Central memory CD8-positive, alpha-beta T cell (primary cell): ENCODE data around the gene TRPV4.

ENCODE experiments used
- ATAC-seq: fragments of 150-1000 bp; cut with Tn5 transposase; replicated peaks from 2 replicates; pipeline ENCODE4 v1.10.0; 2022; ENCODE audit warnings: mild to moderate bottlenecking, moderate FRiP score, moderate number of reproducible peaks; ENCODE audit not compliant: poor library complexity, severe bottlenecking; ENCODE audit errors: extremely low read depth
- DNase-seq, 2 donors: peaks; one replicate each; pipeline ENCODE4 v3.0.0; 2021; ENCODE audit warnings: low spot score in 2 of 2
- H3K27ac Mint-ChIP-seq: one replicate; pipeline ENCODE4 v1.8.0; 2022; ENCODE audit warnings: low read depth, mild to moderate bottlenecking, moderate library complexity, mixed read lengths
- H3K27me3 Mint-ChIP-seq: one replicate; pipeline ENCODE4 v1.8.0; 2022; ENCODE audit warnings: mixed read lengths
- H3K36me3 Mint-ChIP-seq: one replicate; pipeline ENCODE4 v1.8.0; 2022; ENCODE audit warnings: mild to moderate bottlenecking, moderate library complexity, mixed read lengths; ENCODE audit not compliant: insufficient read depth
- H3K4me1 Mint-ChIP-seq: one replicate; pipeline ENCODE4 v1.8.0; 2022; ENCODE audit warnings: mixed read lengths
- H3K4me3 Mint-ChIP-seq: one replicate; pipeline ENCODE4 v1.8.0; 2022; ENCODE audit warnings: mild to moderate bottlenecking, moderate library complexity, mixed read lengths
- H3K9me3 Mint-ChIP-seq: one replicate; pipeline ENCODE4 v1.8.0; 2022; ENCODE audit warnings: mixed read lengths

TRPV4 gene

DNA sequence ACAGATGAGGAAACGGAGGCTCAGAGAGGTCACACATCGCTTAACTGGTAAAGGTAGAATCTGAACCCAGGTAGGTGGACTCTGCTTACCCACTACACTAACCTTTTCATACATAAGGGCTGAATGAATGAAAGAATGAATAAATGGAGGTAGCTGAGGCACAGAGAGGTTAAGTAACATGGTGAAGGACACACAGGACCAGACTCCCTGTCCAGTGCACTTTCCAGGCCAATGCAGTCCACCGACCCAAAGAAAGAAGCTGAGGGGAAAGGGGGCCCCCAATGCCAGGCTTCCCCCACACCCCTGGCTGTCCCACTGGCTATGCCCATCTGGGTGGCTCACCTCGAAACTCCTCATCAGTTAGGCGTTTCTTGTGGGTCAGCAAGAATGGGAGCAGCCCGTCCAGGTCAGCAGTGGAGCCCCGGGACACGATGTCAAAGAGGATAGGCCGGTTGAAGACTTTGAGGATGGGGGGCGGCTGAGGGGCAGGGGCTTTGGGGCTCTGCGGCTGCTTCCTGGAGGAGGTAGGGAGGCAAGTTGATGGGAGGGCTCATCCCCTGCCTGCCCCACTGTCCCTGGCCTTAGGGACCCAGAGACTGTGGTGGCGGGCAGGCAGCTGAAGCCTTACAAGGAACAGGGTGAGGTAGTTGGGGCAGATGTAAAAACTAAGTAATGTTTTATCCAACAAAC is 25.1 kb downstream of the TRPV4 start:
- H3K27ac Mint-ChIP-seq: no peak overlapping the region
- no peak overlapping the region for H3K4me3 Mint-ChIP-seq
- peaks cover 3% of the 10 kb centered on the region for H3K36me3 Mint-ChIP-seq
- H3K27me3 Mint-ChIP-seq: no peaks in the 10 kb centered on the region
- H3K9me3 Mint-ChIP-seq: no peaks in the 10 kb centered on the region
- no peak for ATAC-seq
- no peaks in the 10 kb centered on the region for H3K4me1 Mint-ChIP-seq
- no peak for DNase-seq

DNA sequence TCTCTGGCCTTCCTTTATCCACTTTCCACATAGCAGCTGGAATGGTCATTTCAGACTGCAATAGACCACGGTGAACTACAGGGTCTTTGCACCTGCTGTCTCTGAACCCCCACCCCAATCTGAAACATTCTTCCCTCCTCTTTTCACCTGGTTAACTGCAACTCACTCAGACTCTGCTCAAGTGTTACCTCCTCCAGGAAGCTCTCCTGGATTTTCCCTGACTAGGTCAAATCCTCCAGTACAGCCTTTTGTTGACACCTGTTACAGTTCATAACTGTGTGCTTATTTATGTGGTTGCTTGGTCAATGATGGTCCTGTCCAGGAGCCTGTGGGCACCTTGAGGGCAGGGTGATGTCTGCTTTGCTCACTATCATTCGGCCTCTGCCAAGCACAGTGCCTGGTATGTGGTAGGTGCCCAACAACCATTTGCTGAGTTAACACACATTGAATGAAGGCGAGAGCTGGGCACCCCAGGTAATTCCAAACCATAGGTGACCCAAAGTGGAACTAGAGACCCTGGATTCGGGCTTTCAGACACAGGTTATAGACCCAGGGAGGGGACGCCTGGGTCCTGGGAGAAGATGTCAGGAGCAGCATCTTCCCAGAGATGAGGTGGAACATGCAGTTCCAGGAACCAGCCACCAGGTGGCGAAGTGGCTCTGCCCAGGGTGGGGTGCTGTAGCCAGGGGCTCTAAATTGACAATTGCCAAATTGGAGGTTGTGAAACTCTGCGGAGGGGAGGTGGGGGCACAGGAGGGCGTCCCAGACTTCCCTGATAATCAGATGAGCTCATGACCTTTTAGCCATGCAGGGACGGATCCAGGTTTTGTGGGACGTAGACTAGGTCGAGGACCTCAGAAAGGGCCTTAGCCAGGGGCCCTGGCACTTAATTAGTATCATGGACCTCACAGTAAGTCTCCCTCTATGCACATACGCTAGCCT is 28.1 kb downstream of the TRPV4 start:
- ATAC-seq (peak; percentile 52), DNase-seq (peak; percentile 50 to 55)
- H3K27ac Mint-ChIP-seq: no peak overlapping the region
- peaks cover 3% of the 10 kb centered on the region for H3K36me3 Mint-ChIP-seq
- no peaks in the 10 kb centered on the region for H3K4me1 Mint-ChIP-seq
- no peaks in the 10 kb centered on the region for H3K27me3 Mint-ChIP-seq
- H3K9me3 Mint-ChIP-seq: no peaks in the 10 kb centered on the region
- no peak overlapping the region for H3K4me3 Mint-ChIP-seq

DNA sequence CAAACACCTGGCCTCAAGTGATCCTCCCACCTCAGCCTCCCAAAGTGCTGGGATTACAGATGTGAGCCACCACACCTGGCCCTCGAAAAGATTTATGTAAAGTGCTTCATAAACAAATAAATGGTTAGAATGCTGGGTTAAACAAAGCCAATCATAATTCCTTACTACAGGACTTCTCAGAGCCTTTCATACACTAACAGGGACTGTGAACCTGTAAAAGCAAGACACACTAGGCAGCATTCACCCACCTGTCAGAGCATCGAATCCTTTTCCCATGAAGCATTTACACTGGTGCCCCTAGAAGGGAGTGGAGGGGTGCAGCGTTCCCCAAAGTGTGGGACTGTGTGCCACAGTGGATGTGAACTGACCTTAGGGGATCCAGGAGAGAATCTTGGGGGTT is 29.5 kb downstream of the TRPV4 start:
- no peak for ATAC-seq
- DNase-seq: no peak
- Mint-ChIP-seq H3K4me3 (no peak overlapping the region), H3K36me3 (peaks cover 3% of the 10 kb centered on the region), H3K27me3 (no peaks in the 10 kb centered on the region), H3K4me1 (no peaks in the 10 kb centered on the region), H3K9me3 (no peaks in the 10 kb centered on the region), H3K27ac (no peak overlapping the region)

DNA sequence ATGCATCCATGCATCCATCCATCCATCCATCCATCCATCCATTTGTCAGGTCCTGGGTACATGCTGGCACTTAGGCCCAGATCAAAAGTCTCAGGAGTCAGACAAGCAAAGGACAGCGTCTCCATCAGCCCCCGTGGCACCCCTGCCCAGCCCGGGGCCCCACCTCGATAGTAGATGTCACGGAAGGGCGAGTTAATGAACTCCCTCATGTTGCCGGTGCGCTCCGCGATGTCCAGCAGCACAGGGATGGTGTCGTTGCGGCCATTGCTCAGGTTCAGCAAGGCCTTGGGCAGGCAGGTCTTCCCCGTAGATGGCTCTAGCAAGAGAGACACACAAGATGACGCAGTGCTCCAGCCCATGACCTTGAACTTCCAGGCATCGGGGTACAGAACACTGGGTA is 30.4 kb downstream of the TRPV4 start:
- Mint-ChIP-seq H3K36me3 (peaks cover 5% of the 10 kb centered on the region), H3K9me3 (no peaks in the 10 kb centered on the region), H3K4me1 (no peaks in the 10 kb centered on the region), H3K27ac (no peak overlapping the region), H3K4me3 (no peak overlapping the region), H3K27me3 (peaks cover 6% of the 10 kb centered on the region)
- no peak for DNase-seq
- no peak for ATAC-seq

DNA sequence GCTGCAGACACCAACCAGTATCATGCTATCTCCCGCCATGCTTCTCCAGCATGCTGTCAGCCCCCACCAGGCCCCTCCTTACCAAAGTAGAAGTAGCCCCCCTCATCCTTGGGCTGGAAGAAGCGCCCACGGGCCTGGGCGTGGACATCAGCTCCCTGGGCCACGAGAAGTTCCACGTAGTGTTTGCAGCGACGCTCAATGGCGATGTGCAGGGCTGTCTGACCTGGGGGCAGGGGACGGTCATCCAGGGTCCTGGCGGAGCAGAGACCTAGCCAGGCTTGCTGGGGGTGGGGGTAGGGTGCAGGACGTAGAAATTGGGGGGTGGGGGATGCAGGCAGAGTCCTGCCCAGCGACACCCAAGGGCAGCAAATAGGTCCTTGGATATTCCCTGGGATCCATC is 32.7 kb downstream of the TRPV4 start:
- ATAC-seq: no peak
- Mint-ChIP-seq H3K36me3 (peaks cover 2% of the 10 kb centered on the region), H3K9me3 (no peaks in the 10 kb centered on the region), H3K27ac (no peak overlapping the region), H3K4me1 (no peaks in the 10 kb centered on the region), H3K4me3 (no peak overlapping the region), H3K27me3 (peaks cover 19% of the 10 kb centered on the region)
- DNase-seq: no peak

DNA sequence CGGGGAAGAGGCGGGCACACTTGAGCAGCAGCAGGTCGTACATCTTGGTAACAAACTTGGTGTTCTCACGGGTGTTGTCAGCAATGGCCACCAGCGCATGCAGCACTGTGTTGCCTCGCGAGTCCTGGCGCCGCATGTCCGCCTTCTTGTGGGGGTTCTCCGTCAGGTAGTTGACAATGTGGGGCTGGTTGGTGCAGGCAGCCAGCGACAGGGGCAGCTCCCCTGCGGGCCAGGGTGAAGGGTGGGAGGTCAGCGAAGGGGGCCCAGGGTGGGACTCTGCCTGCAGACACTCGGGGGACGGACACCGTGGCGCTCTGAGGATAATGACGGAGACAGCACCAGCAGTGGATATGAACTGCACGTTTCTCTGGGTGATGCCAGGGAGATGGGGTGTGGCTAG is 34.5 kb downstream of the TRPV4 start:
- peaks cover 25% of the 10 kb centered on the region for H3K27me3 Mint-ChIP-seq
- ATAC-seq (no peak), DNase-seq (no peak)
- no peaks in the 10 kb centered on the region for H3K4me1 Mint-ChIP-seq
- H3K27ac Mint-ChIP-seq: no peak overlapping the region
- H3K4me3 Mint-ChIP-seq: no peak overlapping the region
- no peaks in the 10 kb centered on the region for H3K9me3 Mint-ChIP-seq
- H3K36me3 Mint-ChIP-seq: peaks cover 2% of the 10 kb centered on the region

DNA sequence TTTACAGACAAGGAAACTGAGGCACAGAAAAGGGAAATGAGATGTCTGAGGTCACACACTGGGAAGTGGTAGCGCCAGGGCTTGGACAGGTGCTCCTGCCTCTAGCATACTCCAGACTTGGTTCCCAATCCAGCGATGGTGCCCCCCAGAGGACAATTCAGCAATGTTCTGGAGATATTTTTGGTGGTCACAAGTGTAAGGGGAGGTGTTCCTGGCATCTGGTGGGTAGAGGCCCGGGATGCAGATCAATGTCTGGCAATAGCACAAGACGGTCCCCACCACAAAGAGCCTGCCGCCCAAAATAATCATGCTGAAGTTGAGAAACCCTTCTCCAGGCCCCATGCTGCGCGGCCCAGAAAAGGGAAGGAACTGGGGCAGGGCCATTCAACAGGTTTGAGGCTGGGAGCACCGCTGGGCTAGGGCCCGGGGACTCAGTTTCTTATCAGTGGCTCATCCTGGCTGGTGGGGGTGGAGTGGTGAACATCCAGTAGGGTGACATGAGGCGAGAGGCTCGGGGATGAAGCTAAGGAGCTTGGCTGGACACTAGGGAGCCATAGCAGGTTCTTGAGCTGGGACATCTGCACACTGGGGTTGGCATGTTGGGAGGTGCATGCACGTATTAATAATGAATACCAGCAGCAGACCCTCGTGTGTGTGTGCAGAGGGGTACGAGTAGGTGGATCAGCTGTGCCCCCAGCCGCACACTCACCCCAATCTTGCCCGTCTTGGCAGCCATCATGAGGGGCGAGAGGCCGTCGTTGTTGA is 35.1 kb downstream of the TRPV4 start:
- H3K36me3 Mint-ChIP-seq: peaks cover 2% of the 10 kb centered on the region
- peaks cover 31% of the 10 kb centered on the region for H3K27me3 Mint-ChIP-seq
- H3K4me1 Mint-ChIP-seq: no peaks in the 10 kb centered on the region
- H3K9me3 Mint-ChIP-seq: no peaks in the 10 kb centered on the region
- H3K4me3 Mint-ChIP-seq: no peak overlapping the region
- ATAC-seq: no peak
- no peak for DNase-seq
- H3K27ac Mint-ChIP-seq: no peak overlapping the region

DNA sequence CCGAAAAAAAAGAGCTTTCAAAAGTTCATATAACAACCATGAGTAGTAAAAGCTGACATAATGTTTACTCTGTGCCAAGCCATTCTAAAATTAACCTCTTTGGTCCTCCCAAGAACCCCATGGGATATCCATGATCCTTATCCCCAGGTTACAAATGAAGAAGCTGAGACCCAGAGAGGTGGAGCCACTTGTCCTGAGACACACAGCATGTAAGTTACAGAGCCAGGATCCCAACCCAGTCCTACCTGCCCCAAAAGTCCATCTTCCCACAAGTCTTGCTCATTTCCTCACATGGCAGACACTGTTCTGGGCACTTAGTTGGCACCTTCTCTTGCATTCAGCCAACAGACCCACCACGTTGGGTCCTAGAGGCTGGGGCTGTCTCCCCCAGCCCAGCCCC is 37.1 kb downstream of the TRPV4 start:
- Mint-ChIP-seq H3K27me3 (peaks cover 45% of the 10 kb centered on the region), H3K4me3 (no peak overlapping the region), H3K9me3 (no peaks in the 10 kb centered on the region), H3K27ac (no peak overlapping the region), H3K4me1 (no peaks in the 10 kb centered on the region), H3K36me3 (peaks cover 2% of the 10 kb centered on the region)
- ATAC-seq: no peak
- no peak for DNase-seq

DNA sequence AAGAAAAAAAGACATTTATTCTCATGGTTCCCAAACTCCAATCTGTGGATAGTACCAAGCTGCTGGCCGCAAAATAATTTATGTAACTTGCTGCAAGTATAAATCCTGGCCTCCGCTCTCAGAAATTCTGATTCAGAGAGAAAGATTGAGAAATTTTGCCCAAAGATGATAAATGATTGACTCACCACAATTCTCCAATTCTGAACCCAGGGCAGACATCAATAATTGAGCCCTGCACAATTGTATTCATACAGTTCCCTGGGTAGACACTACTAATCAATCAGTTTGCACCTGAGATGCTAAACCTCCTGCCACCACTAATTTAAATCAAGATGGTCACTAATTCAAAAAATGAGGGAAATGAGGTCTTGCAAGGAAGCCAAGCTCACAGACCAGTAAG is 38.2 kb downstream of the TRPV4 start:
- H3K9me3 Mint-ChIP-seq: no peaks in the 10 kb centered on the region
- H3K27ac Mint-ChIP-seq: no peak overlapping the region
- no peak for DNase-seq
- peaks cover 2% of the 10 kb centered on the region for H3K36me3 Mint-ChIP-seq
- H3K4me1 Mint-ChIP-seq: no peaks in the 10 kb centered on the region
- H3K4me3 Mint-ChIP-seq: no peak overlapping the region
- peaks cover 45% of the 10 kb centered on the region for H3K27me3 Mint-ChIP-seq
- no peak for ATAC-seq

DNA sequence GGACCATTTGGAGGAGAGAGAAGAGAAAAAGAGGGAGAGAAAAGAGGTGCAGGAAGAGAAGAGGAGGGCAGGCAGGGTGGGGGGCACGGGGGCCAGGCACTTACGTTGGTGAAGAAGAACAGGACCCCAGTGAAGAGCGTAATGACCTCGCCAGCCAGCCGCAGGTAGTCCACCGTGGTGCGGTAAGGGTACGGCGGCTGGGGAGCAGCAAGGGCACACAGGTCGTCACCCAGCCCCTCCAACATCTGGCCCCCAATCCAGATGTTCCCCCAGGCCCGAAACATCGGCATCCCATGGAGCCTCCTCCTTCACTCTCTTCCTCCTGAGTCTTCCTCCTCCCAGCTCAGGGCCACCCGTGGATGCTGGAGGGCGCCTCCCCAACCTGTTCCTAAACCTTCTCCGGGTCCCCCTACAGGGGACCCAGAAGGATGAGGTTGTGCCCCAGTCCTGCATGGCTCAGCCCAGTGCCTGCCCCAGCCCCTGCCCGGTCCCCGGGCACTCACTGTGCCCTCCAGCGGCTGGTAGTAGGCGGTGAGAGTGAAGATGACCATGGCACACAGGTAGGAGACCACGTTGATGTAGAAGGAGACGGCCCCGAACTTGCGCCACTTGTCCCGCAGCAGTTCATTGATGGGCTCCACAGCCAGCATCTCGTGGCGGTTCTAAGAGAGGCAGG is 39.2 kb downstream of the TRPV4 start:
- DNase-seq: no peak
- Mint-ChIP-seq H3K36me3 (peaks cover 2% of the 10 kb centered on the region), H3K4me3 (no peak overlapping the region), H3K4me1 (no peaks in the 10 kb centered on the region), H3K27me3 (peaks cover 45% of the 10 kb centered on the region), H3K9me3 (no peaks in the 10 kb centered on the region), H3K27ac (no peak overlapping the region)
- no peak for ATAC-seq

DNA sequence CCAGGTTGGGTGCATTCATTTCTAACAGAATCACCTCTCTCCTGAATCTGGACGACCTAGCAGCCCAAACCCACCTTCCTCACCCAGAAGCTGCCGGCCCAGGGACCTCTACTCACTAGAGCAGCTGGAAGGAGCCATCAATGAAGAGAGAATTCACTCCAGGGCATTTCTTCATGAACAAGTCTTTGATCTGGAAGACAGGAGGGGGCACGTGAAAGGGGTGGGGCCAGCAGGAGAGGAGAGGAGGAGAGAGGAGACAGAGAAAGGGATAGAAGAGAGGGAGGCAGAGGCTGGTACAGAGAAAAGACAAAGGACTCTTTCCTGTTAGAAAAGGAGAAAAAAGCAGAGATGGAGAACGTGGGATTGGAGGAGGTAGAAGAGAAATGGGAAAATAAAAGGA is 39.8 kb downstream of the TRPV4 start:
- Mint-ChIP-seq H3K9me3 (no peaks in the 10 kb centered on the region), H3K4me1 (no peaks in the 10 kb centered on the region), H3K4me3 (no peak overlapping the region), H3K36me3 (peaks cover 2% of the 10 kb centered on the region), H3K27ac (no peak overlapping the region), H3K27me3 (peaks cover 48% of the 10 kb centered on the region)
- no peak for ATAC-seq
- no peak for DNase-seq

DNA sequence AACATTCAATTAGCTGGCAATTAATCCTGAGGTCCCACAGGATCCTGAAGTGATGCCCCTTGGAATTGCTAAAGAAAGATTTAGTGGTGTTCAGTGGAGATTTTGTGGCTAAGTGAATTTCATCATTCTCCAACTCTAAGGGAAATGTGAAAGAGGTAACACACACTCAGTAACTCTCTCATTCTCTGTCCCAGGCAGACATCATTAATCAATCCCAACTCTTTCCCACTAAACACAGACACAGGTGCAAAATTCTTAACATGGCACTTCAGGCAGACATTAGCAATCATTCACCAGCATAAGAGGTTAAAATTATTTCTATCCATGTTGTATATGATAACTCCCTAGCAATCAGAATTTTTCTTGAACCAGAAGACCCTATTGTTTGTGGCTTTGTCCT is 40.2 kb downstream of the TRPV4 start:
- Mint-ChIP-seq H3K27ac (no peak overlapping the region), H3K9me3 (no peaks in the 10 kb centered on the region), H3K4me3 (no peak overlapping the region), H3K36me3 (no peaks in the 10 kb centered on the region), H3K27me3 (peaks cover 48% of the 10 kb centered on the region), H3K4me1 (no peaks in the 10 kb centered on the region)
- DNase-seq: no peak
- no peak for ATAC-seq
